SHP77 treated with DMSO at 0.1 percent for 48 hours (cell line): ENCODE results near the gene TTLL7.
"Not testable (repeated sequence)": the region's sequence is repeated elsewhere in the genome, so short reads cannot be mapped to it uniquely, and the experiment has no call there.

Source experiments
- DNase-seq: peaks from one replicate; lab custom pipeline; 2025; lab: John Stamatoyannopoulos, UW

The TTLL7 gene

GRCh38 chr1:83932281-83932680, 66.7 kb downstream of the TTLL7 start:
- no peak for DNase-seq

GRCh38 chr1:83931658-83932253, 67.2 kb downstream of the TTLL7 start:
- peak; percentile 7 for DNase-seq

- DNase-seq: no peak
Observed at GRCh38 chr1:83929184-83929583, 69.7 kb downstream of the TTLL7 start.

- no peak for DNase-seq
Observed at GRCh38 chr1:83928396-83928795, 70.5 kb downstream of the TTLL7 start.

- DNase-seq: no peak
Observed at GRCh38 chr1:83927701-83928100, 71.2 kb downstream of the TTLL7 start.

- DNase-seq: no peak
Observed at GRCh38 chr1:83927061-83927460, 71.9 kb downstream of the TTLL7 start.

GRCh38 chr1:83923553-83923952, 75.4 kb downstream of the TTLL7 start:
- no peak for DNase-seq

GRCh38 chr1:83922431-83922830, 76.5 kb downstream of the TTLL7 start:
- DNase-seq: no peak

GRCh38 chr1:83920320-83920719, 78.6 kb downstream of the TTLL7 start:
- no peak for DNase-seq

- DNase-seq: no peak
Observed at GRCh38 chr1:83919872-83920271, 79.1 kb downstream of the TTLL7 start.

GRCh38 chr1:83918688-83919285, 80.1 kb downstream of the TTLL7 start:
- DNase-seq: no peak

GRCh38 chr1:83917959-83918358, 81.0 kb downstream of the TTLL7 start:
- DNase-seq: no peak

GRCh38 chr1:83916094-83916493, 82.8 kb downstream of the TTLL7 start:
- not testable (repeated sequence) for DNase-seq

GRCh38 chr1:83912876-83913275, 86.1 kb downstream of the TTLL7 start:
- DNase-seq: no peak

GRCh38 chr1:83910461-83910860, 88.5 kb downstream of the TTLL7 start:
- DNase-seq: no peak

- no peak for DNase-seq
Observed at GRCh38 chr1:83909687-83910086, 89.2 kb downstream of the TTLL7 start.

- DNase-seq: no peak
Observed at GRCh38 chr1:83905315-83905907, 93.5 kb downstream of the TTLL7 start.

- peak; percentile 15 for DNase-seq
Observed at GRCh38 chr1:83901547-83902155, 97.3 kb downstream of the TTLL7 start.

GRCh38 chr1:83900524-83900923, 98.4 kb downstream of the TTLL7 start:
- DNase-seq: no peak

- no peak for DNase-seq
Observed at GRCh38 chr1:83897516-83897915, 101.4 kb downstream of the TTLL7 start.

- no peak for DNase-seq
Observed at GRCh38 chr1:83896299-83896698, 102.6 kb downstream of the TTLL7 start.

GRCh38 chr1:83889707-83890106, 109.2 kb downstream of the TTLL7 start:
- DNase-seq: no peak

GRCh38 chr1:83887483-83887882, 111.4 kb downstream of the TTLL7 start:
- no peak for DNase-seq
